Upper lobe of left lung (tissue), 6 donors: Measurements from ENCODE around the gene SMIM38. TPM values are rescaled to one million over a fixed set of nuclear protein-coding genes. Genes with fewer than 3 reads are reported as not detected.
"Not testable (repeated sequence)": the region's sequence is repeated elsewhere in the genome, so short reads cannot be mapped to it uniquely, and the experiment has no call there.

Experiments
- ATAC-seq, 2 donors: fragments of 200-7000 bp; cut with Tn5 transposase; one replicate each; pipeline ENCODE4 v1.9.1; 2022; ENCODE audit warnings: mild to moderate bottlenecking in 2 of 2, moderate library complexity in 2 of 2; ENCODE audit not compliant: low FRiP score in 2 of 2
- DNase-seq, 2 donors: peaks; one replicate each; pipeline ENCODE4 v3.0.0-alpha.2; 2019 to 2020
- H3K27ac ChIP-seq, 4 donors: fragments of 200-600 bp; sonication (generic); one replicate each; pipeline ENCODE4 v1.5.1; 2016 to 2019
- H3K27me3 ChIP-seq, 4 donors: fragments of 200-600 bp; sonication (generic); one replicate each; pipeline ENCODE4 v1.5.1; 2017 to 2019
- H3K36me3 ChIP-seq, 4 donors: fragments of 200-600 bp; sonication (generic); one replicate each; pipeline ENCODE4 v1.5.1; 2016 to 2019
- H3K4me1 ChIP-seq, 4 donors: fragments of 200-600 bp; sonication (generic); one replicate each; pipeline ENCODE4 v1.5.1; 2018 to 2019
- H3K4me3 ChIP-seq, 4 donors: fragments of 200-600 bp; sonication (generic); one replicate each; pipeline ENCODE4 v1.5.1; 2017 to 2019; ENCODE audit warnings: mild to moderate bottlenecking in 2 of 4, moderate library complexity in 1 of 4
- H3K9me3 ChIP-seq, 4 donors: fragments of 200-600 bp; sonication (generic); one replicate each; pipeline ENCODE4 v1.5.1; 2018 to 2019
- CTCF ChIP-seq, 6 experiments: fragments of 450-650 bp in 4 of 6; fragments of 200-600 bp in 2 of 6; sonication (generic) in 2 of 6; IDR thresholded peaks; one replicate each; pipeline ENCODE4 v1.5.1; 2016 to 2019; ENCODE audit warnings: antibody characterized with exemption in 6 of 6
- EP300 ChIP-seq, 4 donors: sonication (generic); formaldehyde crosslinking; IDR thresholded peaks; one replicate each; pipeline ENCODE4 v1.5.1; 2017; ENCODE audit warnings: antibody characterized with exemption in 4 of 4, control low read depth in 2 of 4
- POLR2A ChIP-seq, 4 donors: fragments of 450-650 bp; IDR thresholded peaks; one replicate each; pipeline ENCODE4 v1.5.1; 2016 to 2017; ENCODE audit warnings: antibody characterized with exemption in 4 of 4, mild to moderate bottlenecking in 2 of 4
- POLR2AphosphoS5 ChIP-seq, 2 donors: sonication (generic); formaldehyde crosslinking; IDR thresholded peaks; one replicate each; pipeline ENCODE4 v1.5.1; 2017; ENCODE audit warnings: antibody characterized with exemption in 2 of 2
- WGBS, 2 donors: methylation state at CpG; one replicate each; pipeline ENCODE4 v1.1.5; 2017 to 2018; 5-methylcytosine and 5-hydroxymethylcytosine counted together
- total RNA-seq, 6 donors: library from RNA; depleted of rRNA in 4 of 6; stranded (reverse); fragments of >200 nt in 4 of 6; gene quantifications; one replicate each; pipeline versions ENCODE4 v1.1.0 to v1.2.1, GENCODE V29; 2016 to 2021
- donor health status: DM: no; HTN: no; CAD: no; lungs with moderate emphysema.
- donor health status: DM: no; HTN: yes; CAD: no; lungs with severe emphysema.

SMIM38 gene
- total RNA-seq, 6 donors from 2014 or later, result 0.10 to 0.67 (median 0.55) TPM; not detected in 2

- H3K27me3 ChIP-seq, result no peaks in the 10 kb centered on the region
- no peak for TF ChIP-seq POLR2AphosphoS5 (IDR thresholded peaks at IDR 0.05)
- no peak for TF ChIP-seq EP300 (IDR thresholded peaks at IDR 0.05)
- no peak for TF ChIP-seq CTCF (IDR thresholded peaks at IDR 0.05)
- TF ChIP-seq POLR2A (IDR thresholded peaks at IDR 0.05), result no peak
- ATAC-seq (no peak), DNase-seq (no peak)
- H3K9me3 ChIP-seq, result no peaks in the 10 kb centered on the region
- H3K4me3 ChIP-seq, result no peak overlapping the region
- H3K4me1 ChIP-seq, result peaks cover 8 to 13% (median 10%) of the 10 kb centered on the region in 4 donors
- no peaks in the 10 kb centered on the region for H3K36me3 ChIP-seq
- WGBS, 2 donors, result 95 to 97% methylated on average over 4 of the region's 4 CpGs
- H3K27ac ChIP-seq, result no peak overlapping the region
These were observed 22.5 kb upstream of the SMIM38 start for GRCh38 chr11:69133251-69133650.

GRCh38 chr11:69134182-69134581 is 21.6 kb upstream of the SMIM38 start:
- ATAC-seq, H3K4me3 ChIP-seq, H3K27ac ChIP-seq, H3K36me3 ChIP-seq, H3K9me3 ChIP-seq, DNase-seq, H3K27me3 ChIP-seq: not testable (repeated sequence)
- H3K4me1 ChIP-seq, result peaks cover 8 to 13% (median 10%) of the 10 kb centered on the region in 4 donors
- WGBS, 2 donors, result 67 to 85% methylated on average over 2 of the region's 2 CpGs

GRCh38 chr11:69134957-69135356 is 20.8 kb upstream of the SMIM38 start:
- H3K27me3 ChIP-seq, result no peaks in the 10 kb centered on the region
- H3K4me1 ChIP-seq, result peaks cover 8 to 13% (median 10%) of the 10 kb centered on the region in 4 donors
- DNase-seq (no peak), ATAC-seq (no peak)
- H3K27ac ChIP-seq, result no peak overlapping the region
- 78 to 82% methylated on average over 8 of the region's 8 CpGs for WGBS, 2 donors
- H3K9me3 ChIP-seq, result no peaks in the 10 kb centered on the region
- no peak for TF ChIP-seq EP300 (IDR thresholded peaks at IDR 0.05)
- no peak for TF ChIP-seq POLR2A (IDR thresholded peaks at IDR 0.05)
- no peak for TF ChIP-seq POLR2AphosphoS5 (IDR thresholded peaks at IDR 0.05)
- no peak for TF ChIP-seq CTCF (IDR thresholded peaks at IDR 0.05)
- H3K4me3 ChIP-seq, result no peak overlapping the region
- H3K36me3 ChIP-seq, result no peaks in the 10 kb centered on the region

- no peak for DNase-seq
- Histone ChIP-seq H3K4me3 (no peak overlapping the region), H3K9me3 (no peaks in the 10 kb centered on the region), H3K36me3 (no peaks in the 10 kb centered on the region), H3K27me3 (no peaks in the 10 kb centered on the region), H3K4me1 (peaks cover 8 to 13% (median 10%) of the 10 kb centered on the region in 4 donors), H3K27ac (no peak overlapping the region)
- 86 to 88% methylated on average over 13 to 14 of the region's 14 CpGs for WGBS, 2 donors
- ATAC-seq, result no peak
- TF ChIP-seq POLR2AphosphoS5 (IDR thresholded peaks at IDR 0.05) (no peak), POLR2A (IDR thresholded peaks at IDR 0.05) (no peak), EP300 (IDR thresholded peaks at IDR 0.05) (no peak), CTCF (IDR thresholded peaks at IDR 0.05) (no peak)
These were observed 20.0 kb upstream of the SMIM38 start for GRCh38 chr11:69135420-69136363.

- DNase-seq, result no peak
- peaks cover 5 to 7% (median 6%) of the 10 kb centered on the region in 4 donors for H3K4me1 ChIP-seq
- no peaks in the 10 kb centered on the region for H3K36me3 ChIP-seq
- no peaks in the 10 kb centered on the region for H3K9me3 ChIP-seq
- WGBS, 2 donors, result 93 to 100% methylated on average over 6 of the region's 9 CpGs
- no peak for TF ChIP-seq POLR2AphosphoS5 (IDR thresholded peaks at IDR 0.05)
- no peak for ATAC-seq
- no peaks in the 10 kb centered on the region for H3K27me3 ChIP-seq
- H3K27ac ChIP-seq, result no peak overlapping the region
- H3K4me3 ChIP-seq, result no peak overlapping the region
These were observed 19.3 kb upstream of the SMIM38 start for GRCh38 chr11:69136471-69136870.
